Measurements from ENCODE around the gene KRT76. TPM values are rescaled to one million over a fixed set of nuclear protein-coding genes. Genes with fewer than 3 reads are reported as not detected.

The KRT76 gene
- polyA plus RNA-seq, 1 of the 3 experiments (the other 2 are of a cell fraction): not detected

DNA sequence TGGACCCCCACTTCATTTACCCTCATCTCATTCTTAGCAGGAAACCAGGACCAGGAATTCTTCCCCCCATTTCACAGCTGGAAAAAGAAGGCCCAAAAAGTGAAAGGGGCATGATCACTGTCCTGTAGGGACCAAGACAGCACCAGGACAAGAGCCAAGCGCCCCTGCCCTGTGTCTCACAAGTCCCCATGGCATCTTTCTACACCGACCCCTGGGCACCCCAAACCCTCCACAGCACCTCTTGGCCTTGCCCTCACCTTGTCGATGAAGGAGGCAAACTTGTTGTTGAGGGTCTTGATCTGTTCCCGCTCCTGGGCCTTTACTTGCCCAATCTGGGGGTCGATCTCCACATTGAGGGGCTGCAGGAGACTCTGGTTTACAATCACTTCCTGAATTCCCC, 710 bp downstream of the KRT76 start:
- no peak for TF ChIP-seq TEAD4 (IDR thresholded peaks at IDR 0.05; ENCODE audit: borderline replicate concordance, insufficient read depth)
- no peak for TF ChIP-seq POLR2AphosphoS5 (IDR thresholded peaks at IDR 0.05; ENCODE audit: low read depth, low read length)
- TF ChIP-seq MEF2A (IDR thresholded peaks at IDR 0.05; ENCODE audit: borderline replicate concordance, low read depth): no peak
- no peak for TF ChIP-seq NFIC (IDR thresholded peaks at IDR 0.05; ENCODE audit: borderline replicate concordance)
- TF ChIP-seq FOSL2 (IDR thresholded peaks at IDR 0.05; ENCODE audit: borderline replicate concordance, low read depth): no peak
- no peak for TF ChIP-seq NRF1 (IDR thresholded peaks at IDR 0.05; ENCODE audit: low read depth, low read length)
- TF ChIP-seq, protein P1, sequence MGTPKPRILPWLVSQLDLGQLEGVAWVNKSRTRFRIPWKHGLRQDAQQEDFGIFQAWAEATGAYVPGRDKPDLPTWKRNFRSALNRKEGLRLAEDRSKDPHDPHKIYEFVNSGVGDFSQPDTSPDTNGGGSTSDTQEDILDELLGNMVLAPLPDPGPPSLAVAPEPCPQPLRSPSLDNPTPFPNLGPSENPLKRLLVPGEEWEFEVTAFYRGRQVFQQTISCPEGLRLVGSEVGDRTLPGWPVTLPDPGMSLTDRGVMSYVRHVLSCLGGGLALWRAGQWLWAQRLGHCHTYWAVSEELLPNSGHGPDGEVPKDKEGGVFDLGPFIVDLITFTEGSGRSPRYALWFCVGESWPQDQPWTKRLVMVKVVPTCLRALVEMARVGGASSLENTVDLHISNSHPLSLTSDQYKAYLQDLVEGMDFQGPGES (IDR thresholded peaks at IDR 0.05; ENCODE audit: low read depth, low read length): no peak
- TF ChIP-seq CTCF (IDR thresholded peaks at IDR 0.05): no peak
- no peak for TF ChIP-seq JUND (IDR thresholded peaks at IDR 0.05)
- no peak for TF ChIP-seq ELF1 (IDR thresholded peaks at IDR 0.05)
- TF ChIP-seq TAF1 (IDR thresholded peaks at IDR 0.05; ENCODE audit: borderline replicate concordance, low read depth, low read length): no peak
- no peak for TF ChIP-seq EZH2phosphoT487 (IDR thresholded peaks at IDR 0.05; ENCODE audit: borderline replicate concordance, low read depth)
- TF ChIP-seq SMC3 (IDR thresholded peaks at IDR 0.05; ENCODE audit: low read depth, low read length): no peak
- no peak for TF ChIP-seq GABPA (IDR thresholded peaks at IDR 0.05; ENCODE audit: low read depth)
- TF ChIP-seq USF1 (IDR thresholded peaks at IDR 0.05; ENCODE audit: borderline replicate concordance, low read depth): no peak
- TF ChIP-seq SIN3A (IDR thresholded peaks at IDR 0.05; ENCODE audit: borderline replicate concordance, low read depth, low read length): no peak
- Histone ChIP-seq H3K9me3 (no peaks in the 10 kb centered on the region), H3K4me2 (no peak overlapping the region), H2AFZ (ENCODE audit: low read depth) (no peak overlapping the region), H3F3A (replicated peaks; ENCODE audit: insufficient read depth) (no peaks in the 10 kb centered on the region), H3K4me3 (ENCODE audit: low read depth in 2 of 2, low read length in 1 of 2) (no peak overlapping the region), H3K27me3 (ENCODE audit: insufficient read depth) (peaks cover 53% of the 10 kb centered on the region), H3K4me1 (ENCODE audit: control insufficient read depth in 1 of 2, insufficient read depth in 2 of 2, low read depth in 1 of 2, low read length in 1 of 2) (no peaks in the 10 kb centered on the region), H3K27ac (ENCODE audit: low read depth in 2 of 2, low read length in 1 of 2) (no peak overlapping the region), H3K79me2 (ENCODE audit: insufficient read depth) (no peaks in the 10 kb centered on the region), H4K20me1 (ENCODE audit: insufficient read depth) (no peaks in the 10 kb centered on the region), H3K9me2 (no peaks in the 10 kb centered on the region), H3K36me3 (replicated peaks in 1 of 2; ENCODE audit: control insufficient read depth in 1 of 2, insufficient read depth in 2 of 2, low read length in 1 of 2) (no peaks in the 10 kb centered on the region), H3K9ac (no peak overlapping the region)
- DNase-seq: no peak
- ChIA-PET CTCF (interaction anchor here (1.0 kb wide), 1 partner anchor 109 kb away, joined by 3 read pairs; no protein-coding TSS in a partner anchor), POLR2A (no interaction called here)
- 15% methylated on average over 5 of the region's 5 CpGs for WGBS (ENCODE audit: low lambda C conversion rate)

All from SK-N-SH (cell line).